DND-41 (cell line): ENCODE results near the gene AMDHD1.

ENCODE experiments used
- CTCF ChIP-seq: IDR thresholded peaks from 2 replicates; pipeline ENCODE4 v1.5.1; 2012; ENCODE audit warnings: borderline replicate concordance, low read length, moderate library complexity, mild to moderate bottlenecking; ENCODE audit not compliant: poor library complexity, severe bottlenecking; ENCODE audit errors: extremely low read depth
- EZH2 ChIP-seq: IDR thresholded peaks from 3 replicates; pipeline ENCODE4 v1.6.1; 2012; ENCODE audit warnings: borderline replicate concordance, low read depth, mild to moderate bottlenecking, moderate library complexity, low read length, inconsistent platforms; ENCODE audit not compliant: severe bottlenecking

- TF ChIP-seq CTCF (no peak), EZH2 (no peak)
Measured at GRCh38 chr12:95976416-95976832, 33.3 kb downstream of the AMDHD1 start.
